SK-N-SH (cell line): ENCODE data around the gene ZBTB45. TPM values are rescaled to one million over a fixed set of nuclear protein-coding genes. Genes with fewer than 3 reads are reported as not detected.
"Not testable (repeated sequence)": the region's sequence is repeated elsewhere in the genome, so short reads cannot be mapped to it uniquely, and the experiment has no call there.

Source experiments
- CTCF ChIA-PET: fragments of 300-600, 350-600 bp; formaldehyde crosslinking; extraction: SDS; loops from one replicate; lab custom pipeline; 2021; lab: Yijun Ruan, JAX
- POLR2A ChIA-PET: fragments of 350-600 bp; sonication (Branson Sonifier 250); formaldehyde crosslinking; extraction: SDS; loops from one replicate; lab custom pipeline; 2020; ENCODE audit warnings: antibody characterized with exemption, inconsistent platforms; lab: Yijun Ruan, JAX
- DNase-seq: peaks from one replicate; pipeline ENCODE4 v3.0.0; 2012
- H2AFZ ChIP-seq: fragments of 200-600 bp; sonication (generic); 2 replicates; pipeline ENCODE4 v1.8.1; 2016; ENCODE audit warnings: antibody characterized with exemption, mild to moderate bottlenecking, low read depth
- H3F3A ChIP-seq: fragments of 200-600 bp; sonication (generic); replicated peaks from 2 replicates; pipeline ENCODE3; 2016; ENCODE audit warnings: antibody characterized with exemption, mild to moderate bottlenecking; ENCODE audit not compliant: insufficient read depth
- H3K27ac ChIP-seq, 2 experiments: fragments of 200-500 bp in 1 of 2; fragments of 200-600 bp in 1 of 2; sonication (Bioruptor generic) in 1 of 2; sonication (generic), shearing (Covaris generic) in 1 of 2; 2 replicates each; pipeline versions ENCODE4 v1.5.1 to v1.6.1; 2014 to 2016; ENCODE audit warnings: low read depth in 2 of 2, inconsistent platforms in 1 of 2, low read length in 1 of 2, mild to moderate bottlenecking in 1 of 2, mixed read lengths in 1 of 2
- H3K27me3 ChIP-seq: fragments of 200-600 bp; sonication (generic), shearing (Covaris generic); 2 replicates; pipeline ENCODE4 v1.6.1; 2016; ENCODE audit warnings: mixed run types; ENCODE audit not compliant: insufficient read depth
- H3K36me3 ChIP-seq, 2 experiments: fragments of 200-500 bp in 1 of 2; fragments of 200-600 bp in 1 of 2; sonication (Bioruptor generic) in 1 of 2; sonication (generic) in 1 of 2; replicated peaks in 1 of 2; 2 replicates each; pipeline versions ENCODE3 to v1.5.1; 2014 to 2016; ENCODE audit warnings: low read length in 1 of 2, mild to moderate bottlenecking in 1 of 2; ENCODE audit not compliant: insufficient read depth in 2 of 2, control insufficient read depth in 1 of 2
- H3K4me1 ChIP-seq, 2 experiments: fragments of 200-500 bp in 1 of 2; fragments of 200-600 bp in 1 of 2; sonication (Bioruptor generic) in 1 of 2; sonication (generic), shearing (Covaris generic) in 1 of 2; 2 replicates each; pipeline versions ENCODE4 v1.5.1 to v1.6.1; 2014 to 2016; ENCODE audit warnings: low read depth in 1 of 2, low read length in 1 of 2, mixed run types in 1 of 2; ENCODE audit not compliant: insufficient read depth in 2 of 2, control insufficient read depth in 1 of 2
- H3K4me2 ChIP-seq: fragments of 200-600 bp; sonication (generic), shearing (Covaris generic); 2 replicates; pipeline ENCODE4 v1.6.1; 2017; ENCODE audit warnings: mixed run types
- H3K4me3 ChIP-seq, 2 experiments: fragments of 200-500 bp in 1 of 2; fragments of 200-600 bp in 1 of 2; sonication (Bioruptor generic) in 1 of 2; sonication (generic), shearing (Covaris generic) in 1 of 2; 2 replicates each; pipeline versions ENCODE4 v1.5.1 to v1.8.1; 2014 to 2016; ENCODE audit warnings: low read depth in 2 of 2, inconsistent platforms in 1 of 2, low read length in 1 of 2, mild to moderate bottlenecking in 1 of 2, mixed read lengths in 1 of 2, moderate library complexity in 1 of 2
- H3K79me2 ChIP-seq: fragments of 200-600 bp; sonication (generic); 2 replicates; pipeline ENCODE4 v1.8.1; 2017; ENCODE audit warnings: mild to moderate bottlenecking; ENCODE audit not compliant: insufficient read depth
- H3K9ac ChIP-seq: fragments of 200-600 bp; sonication (generic); 2 replicates; pipeline ENCODE4 v1.6.1; 2017; ENCODE audit warnings: mixed run types
- H3K9me2 ChIP-seq: fragments of 200-600 bp; sonication (generic); 2 replicates; pipeline ENCODE4 v1.6.1; 2017; ENCODE audit warnings: mixed run types
- H3K9me3 ChIP-seq: fragments of 200-600 bp; sonication (generic); 2 replicates; pipeline ENCODE4 v1.6.1; 2017; ENCODE audit warnings: mixed run types, mild to moderate bottlenecking, moderate library complexity
- H4K20me1 ChIP-seq: fragments of 200-600 bp; sonication (generic); 2 replicates; pipeline ENCODE4 v1.6.1; 2017; ENCODE audit warnings: mild to moderate bottlenecking, mixed run types; ENCODE audit not compliant: insufficient read depth
- CHD2 ChIP-seq: fragments of 150-350 bp; IDR thresholded peaks from 2 replicates; pipeline ENCODE4 v1.6.1; 2018; ENCODE audit warnings: low read length; ENCODE audit not compliant: partially characterized antibody
- EP300 ChIP-seq, 2 experiments: IDR thresholded peaks; 2 replicates each; pipeline versions ENCODE4 v1.4.0 to v1.6.1; 2012; ENCODE audit warnings: borderline replicate concordance in 1 of 2, low read depth in 1 of 2, low read length in 1 of 2
- FOXM1 ChIP-seq: IDR thresholded peaks from 2 replicates; pipeline ENCODE4 v1.4.0; 2012; ENCODE audit warnings: low read depth, mild to moderate bottlenecking
- GABPA ChIP-seq: IDR thresholded peaks from 2 replicates; pipeline ENCODE4 v1.4.0; 2012; ENCODE audit warnings: low read depth, mild to moderate bottlenecking
- GATA2 ChIP-seq: sonication (generic); formaldehyde crosslinking; IDR thresholded peaks from 2 replicates; pipeline ENCODE4 v1.5.0; 2020; ENCODE audit warnings: mild to moderate bottlenecking, missing genetic modification reagents
- JUND ChIP-seq: IDR thresholded peaks from 2 replicates; pipeline ENCODE4 v1.4.0; 2012
- MEF2A ChIP-seq: IDR thresholded peaks from 2 replicates; pipeline ENCODE4 v1.4.0; 2012; ENCODE audit warnings: low read depth, borderline replicate concordance
- NFIC ChIP-seq: IDR thresholded peaks from 2 replicates; pipeline ENCODE4 v1.4.0; 2012; ENCODE audit warnings: borderline replicate concordance
- RFX5 ChIP-seq: IDR thresholded peaks from 2 replicates; pipeline ENCODE4 v1.6.1; 2012; ENCODE audit warnings: mild to moderate bottlenecking, improper control_type of control experiment, low read length
- RXRA ChIP-seq: IDR thresholded peaks from 2 replicates; pipeline ENCODE4 v1.4.0; 2012; ENCODE audit warnings: low read depth, mild to moderate bottlenecking, borderline replicate concordance
- SMC3 ChIP-seq: IDR thresholded peaks from 2 replicates; pipeline ENCODE4 v1.6.1; 2012; ENCODE audit warnings: low read depth, low read length, improper control_type of control experiment
- TAF1 ChIP-seq: IDR thresholded peaks from 2 replicates; pipeline ENCODE4 v1.6.1; 2012; ENCODE audit warnings: low read depth, mild to moderate bottlenecking, low read length, moderate library complexity, borderline replicate concordance
- TCF12 ChIP-seq: IDR thresholded peaks from 2 replicates; pipeline ENCODE4 v1.4.0; 2012
- WGBS: methylation state at CpG from one replicate; pipeline ENCODE4 v1.1.6; 2017; ENCODE audit warnings: low lambda C conversion rate; 5-methylcytosine and 5-hydroxymethylcytosine counted together
- polyA plus RNA-seq, 3 experiments: library from polyadenylated mRNA; depleted of rRNA; stranded (reverse); fragments of >200 nt; gene quantifications; 2 replicates each; pipeline ENCODE4 v1.2.3, GENCODE V29; 2012
- TF ChIP-seq, protein P1 (sequence below): IDR thresholded peaks from 2 replicates; pipeline ENCODE4; 2012
- TF ChIP-seq, protein P2 (sequence below): IDR thresholded peaks from 2 replicates; pipeline ENCODE4 v1.4.0; 2012; ENCODE audit warnings: low read depth, borderline replicate concordance
- TF ChIP-seq, protein P3 (sequence below): fragments of 150-350 bp; IDR thresholded peaks from 2 replicates; pipeline ENCODE4 v1.6.1; 2016; ENCODE audit warnings: mild to moderate bottlenecking, low read depth, low read length
- TF ChIP-seq, protein P4 (sequence below): fragments of 200-600 bp; sonication (generic); IDR thresholded peaks from 2 replicates; pipeline ENCODE4 v1.6.1; 2017; ENCODE audit warnings: antibody characterized with exemption, mild to moderate bottlenecking, moderate library complexity

The ZBTB45 gene
- polyA plus RNA-seq, 1 of the 3 experiments (the other 2 are of a cell fraction): 11.3 TPM

DNA sequence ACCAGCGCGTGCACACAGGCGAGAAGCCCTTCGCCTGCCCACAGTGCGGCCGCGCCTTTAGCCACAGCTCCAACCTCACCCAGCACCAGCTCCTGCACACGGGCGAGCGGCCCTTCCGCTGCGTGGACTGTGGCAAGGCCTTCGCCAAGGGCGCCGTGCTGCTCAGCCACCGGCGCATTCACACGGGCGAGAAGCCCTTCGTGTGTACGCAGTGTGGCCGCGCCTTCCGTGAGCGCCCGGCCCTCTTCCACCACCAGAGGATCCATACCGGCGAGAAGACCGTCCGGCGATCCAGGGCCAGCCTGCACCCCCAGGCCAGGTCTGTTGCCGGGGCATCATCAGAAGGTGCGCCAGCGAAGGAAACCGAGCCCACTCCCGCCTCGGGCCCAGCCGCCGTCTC lies 47.9 kb downstream of the ZBTB45 start:
- POLR2A ChIA-PET: no interaction called here
- H2AFZ ChIP-seq: no peak overlapping the region

DNA sequence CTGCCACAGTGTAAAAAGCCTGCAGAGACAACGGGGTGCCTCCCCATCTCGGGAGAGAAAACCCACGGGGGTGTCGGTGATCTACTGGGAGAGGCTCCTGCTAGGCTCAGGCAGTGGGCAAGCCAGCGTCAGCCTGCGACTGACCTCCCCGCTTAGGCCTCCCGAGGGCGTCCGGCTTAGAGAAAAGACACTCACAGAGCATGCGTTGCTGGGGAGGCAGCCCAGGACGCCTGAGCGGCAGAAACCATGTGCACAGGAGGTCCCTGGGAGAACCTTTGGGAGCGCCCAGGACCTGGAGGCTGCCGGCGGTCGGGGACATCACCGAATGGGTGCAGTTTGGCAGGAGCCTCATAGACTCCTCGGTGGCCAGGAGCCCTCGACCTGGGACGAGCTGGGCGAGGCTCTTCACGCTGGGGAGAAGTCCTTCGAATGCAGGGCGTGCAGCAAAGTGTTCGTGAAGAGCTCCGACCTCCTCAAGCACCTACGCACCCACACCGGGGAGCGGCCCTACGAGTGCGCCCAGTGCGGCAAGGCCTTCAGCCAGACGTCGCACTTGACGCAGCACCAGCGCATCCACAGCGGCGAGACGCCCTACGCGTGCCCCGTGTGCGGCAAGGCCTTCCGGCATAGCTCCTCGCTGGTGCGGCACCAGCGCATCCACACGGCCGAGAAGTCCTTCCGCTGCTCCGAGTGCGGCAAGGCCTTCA lies 48.6 kb downstream of the ZBTB45 start:
- Histone ChIP-seq H3F3A (peaks cover 10% of the 10 kb centered on the region), H3K4me1 (peaks cover 0 to 24% of the 10 kb centered on the region in 2 experiments; a peak in 1 of 4 replicates), H4K20me1 (peaks cover 13% of the 10 kb centered on the region; the same call in 1 of the 2 replicates), H3K36me3 (peaks cover 0 to 35% of the 10 kb centered on the region in 2 experiments), H3K79me2 (peaks cover 25% of the 10 kb centered on the region)
- CTCF ChIA-PET, H3K4me3 ChIP-seq, H3K4me2 ChIP-seq, H3K9me3 ChIP-seq, H3K27ac ChIP-seq, H3K27me3 ChIP-seq, H2AFZ ChIP-seq, H3K9me2 ChIP-seq, POLR2A ChIA-PET, H3K9ac ChIP-seq: not testable (repeated sequence)
- 97% methylated on average over 10 of the region's 53 CpGs for WGBS
- peak; percentile 5 for DNase-seq

More for the DNA sequence above, 47.9 kb downstream of the ZBTB45 start:
- CTCF ChIA-PET: no interaction called here
- Histone ChIP-seq H4K20me1 (peaks cover 13% of the 10 kb centered on the region; the same call in 1 of the 2 replicates), H3K4me2 (no peak overlapping the region), H3K4me1 (peaks cover 0 to 29% of the 10 kb centered on the region in 2 experiments; a peak in 1 of 4 replicates), H3K36me3 (peaks cover 0 to 35% of the 10 kb centered on the region in 2 experiments), H3K9me2 (no peaks in the 10 kb centered on the region), H3K79me2 (peaks cover 25% of the 10 kb centered on the region), H3K9ac (no peak overlapping the region), H3F3A (peaks cover 10% of the 10 kb centered on the region), H3K9me3 (no peaks in the 10 kb centered on the region), H3K27me3 (no peaks in the 10 kb centered on the region), H3K4me3 (no peak overlapping the region), H3K27ac (no peak overlapping the region)
- peak; percentile 11 for DNase-seq
- TF ChIP-seq RXRA (no peak), FOXM1 (no peak), MEF2A (no peak), RFX5 (no peak), TAF1 (no peak), TCF12 (no peak), NFIC (no peak), GATA2 (CRISPR knock-in tag) (no peak), CHD2 (no peak), SMC3 (no peak), EP300 (IDR thresholded peaks at IDR 0.05; ENCODE audit: borderline replicate concordance in 1 of 2, low read depth in 1 of 2, low read length in 1 of 2) (no peak), JUND (no peak), GABPA (no peak)
- TF ChIP-seq, protein P1, sequence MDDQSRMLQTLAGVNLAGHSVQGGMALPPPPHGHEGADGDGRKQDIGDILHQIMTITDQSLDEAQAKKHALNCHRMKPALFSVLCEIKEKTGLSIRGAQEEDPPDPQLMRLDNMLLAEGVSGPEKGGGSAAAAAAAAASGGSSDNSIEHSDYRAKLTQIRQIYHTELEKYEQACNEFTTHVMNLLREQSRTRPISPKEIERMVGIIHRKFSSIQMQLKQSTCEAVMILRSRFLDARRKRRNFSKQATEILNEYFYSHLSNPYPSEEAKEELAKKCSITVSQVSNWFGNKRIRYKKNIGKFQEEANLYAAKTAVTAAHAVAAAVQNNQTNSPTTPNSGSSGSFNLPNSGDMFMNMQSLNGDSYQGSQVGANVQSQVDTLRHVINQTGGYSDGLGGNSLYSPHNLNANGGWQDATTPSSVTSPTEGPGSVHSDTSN: no peak
- TF ChIP-seq, protein P2, sequence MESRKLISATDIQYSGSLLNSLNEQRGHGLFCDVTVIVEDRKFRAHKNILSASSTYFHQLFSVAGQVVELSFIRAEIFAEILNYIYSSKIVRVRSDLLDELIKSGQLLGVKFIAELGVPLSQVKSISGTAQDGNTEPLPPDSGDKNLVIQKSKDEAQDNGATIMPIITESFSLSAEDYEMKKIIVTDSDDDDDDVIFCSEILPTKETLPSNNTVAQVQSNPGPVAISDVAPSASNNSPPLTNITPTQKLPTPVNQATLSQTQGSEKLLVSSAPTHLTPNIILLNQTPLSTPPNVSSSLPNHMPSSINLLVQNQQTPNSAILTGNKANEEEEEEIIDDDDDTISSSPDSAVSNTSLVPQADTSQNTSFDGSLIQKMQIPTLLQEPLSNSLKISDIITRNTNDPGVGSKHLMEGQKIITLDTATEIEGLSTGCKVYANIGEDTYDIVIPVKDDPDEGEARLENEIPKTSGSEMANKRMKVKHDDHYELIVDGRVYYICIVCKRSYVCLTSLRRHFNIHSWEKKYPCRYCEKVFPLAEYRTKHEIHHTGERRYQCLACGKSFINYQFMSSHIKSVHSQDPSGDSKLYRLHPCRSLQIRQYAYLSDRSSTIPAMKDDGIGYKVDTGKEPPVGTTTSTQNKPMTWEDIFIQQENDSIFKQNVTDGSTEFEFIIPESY: no peak
- TF ChIP-seq, protein P3, sequence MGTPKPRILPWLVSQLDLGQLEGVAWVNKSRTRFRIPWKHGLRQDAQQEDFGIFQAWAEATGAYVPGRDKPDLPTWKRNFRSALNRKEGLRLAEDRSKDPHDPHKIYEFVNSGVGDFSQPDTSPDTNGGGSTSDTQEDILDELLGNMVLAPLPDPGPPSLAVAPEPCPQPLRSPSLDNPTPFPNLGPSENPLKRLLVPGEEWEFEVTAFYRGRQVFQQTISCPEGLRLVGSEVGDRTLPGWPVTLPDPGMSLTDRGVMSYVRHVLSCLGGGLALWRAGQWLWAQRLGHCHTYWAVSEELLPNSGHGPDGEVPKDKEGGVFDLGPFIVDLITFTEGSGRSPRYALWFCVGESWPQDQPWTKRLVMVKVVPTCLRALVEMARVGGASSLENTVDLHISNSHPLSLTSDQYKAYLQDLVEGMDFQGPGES: no peak
- TF ChIP-seq, protein P4, sequence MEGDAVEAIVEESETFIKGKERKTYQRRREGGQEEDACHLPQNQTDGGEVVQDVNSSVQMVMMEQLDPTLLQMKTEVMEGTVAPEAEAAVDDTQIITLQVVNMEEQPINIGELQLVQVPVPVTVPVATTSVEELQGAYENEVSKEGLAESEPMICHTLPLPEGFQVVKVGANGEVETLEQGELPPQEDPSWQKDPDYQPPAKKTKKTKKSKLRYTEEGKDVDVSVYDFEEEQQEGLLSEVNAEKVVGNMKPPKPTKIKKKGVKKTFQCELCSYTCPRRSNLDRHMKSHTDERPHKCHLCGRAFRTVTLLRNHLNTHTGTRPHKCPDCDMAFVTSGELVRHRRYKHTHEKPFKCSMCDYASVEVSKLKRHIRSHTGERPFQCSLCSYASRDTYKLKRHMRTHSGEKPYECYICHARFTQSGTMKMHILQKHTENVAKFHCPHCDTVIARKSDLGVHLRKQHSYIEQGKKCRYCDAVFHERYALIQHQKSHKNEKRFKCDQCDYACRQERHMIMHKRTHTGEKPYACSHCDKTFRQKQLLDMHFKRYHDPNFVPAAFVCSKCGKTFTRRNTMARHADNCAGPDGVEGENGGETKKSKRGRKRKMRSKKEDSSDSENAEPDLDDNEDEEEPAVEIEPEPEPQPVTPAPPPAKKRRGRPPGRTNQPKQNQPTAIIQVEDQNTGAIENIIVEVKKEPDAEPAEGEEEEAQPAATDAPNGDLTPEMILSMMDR: no peak
- WGBS: 97% methylated on average over 32 of the region's 39 CpGs
